ENCODE results near the gene RAB3GAP1.

Gene RAB3GAP1

DNA sequence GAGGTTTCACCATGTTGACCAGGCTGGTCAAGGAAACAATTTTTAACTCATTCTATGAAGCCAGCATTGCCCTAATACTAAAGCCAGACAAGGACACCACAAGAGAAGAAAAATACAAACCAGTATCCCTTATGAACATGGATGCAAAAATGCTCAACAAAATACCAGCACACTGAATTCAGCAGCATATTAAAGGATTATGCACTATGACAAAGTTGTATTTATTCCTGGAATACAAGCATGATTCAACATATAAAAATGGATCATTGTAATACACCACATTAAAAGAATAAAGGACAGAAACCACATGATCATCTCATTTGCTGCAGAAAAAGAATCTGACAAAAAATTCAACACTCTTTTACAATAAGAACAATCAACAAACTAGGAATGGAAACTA lies 138.7 kb downstream of the RAB3GAP1 start:
- TF ChIP-seq, protein P1, sequence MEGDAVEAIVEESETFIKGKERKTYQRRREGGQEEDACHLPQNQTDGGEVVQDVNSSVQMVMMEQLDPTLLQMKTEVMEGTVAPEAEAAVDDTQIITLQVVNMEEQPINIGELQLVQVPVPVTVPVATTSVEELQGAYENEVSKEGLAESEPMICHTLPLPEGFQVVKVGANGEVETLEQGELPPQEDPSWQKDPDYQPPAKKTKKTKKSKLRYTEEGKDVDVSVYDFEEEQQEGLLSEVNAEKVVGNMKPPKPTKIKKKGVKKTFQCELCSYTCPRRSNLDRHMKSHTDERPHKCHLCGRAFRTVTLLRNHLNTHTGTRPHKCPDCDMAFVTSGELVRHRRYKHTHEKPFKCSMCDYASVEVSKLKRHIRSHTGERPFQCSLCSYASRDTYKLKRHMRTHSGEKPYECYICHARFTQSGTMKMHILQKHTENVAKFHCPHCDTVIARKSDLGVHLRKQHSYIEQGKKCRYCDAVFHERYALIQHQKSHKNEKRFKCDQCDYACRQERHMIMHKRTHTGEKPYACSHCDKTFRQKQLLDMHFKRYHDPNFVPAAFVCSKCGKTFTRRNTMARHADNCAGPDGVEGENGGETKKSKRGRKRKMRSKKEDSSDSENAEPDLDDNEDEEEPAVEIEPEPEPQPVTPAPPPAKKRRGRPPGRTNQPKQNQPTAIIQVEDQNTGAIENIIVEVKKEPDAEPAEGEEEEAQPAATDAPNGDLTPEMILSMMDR (conservative IDR thresholded peaks at IDR 0.05): no peak
- no peak for TF ChIP-seq ZFX (IDR thresholded peaks at IDR 0.05)
- no peak overlapping the region for H3K27ac ChIP-seq

DNA sequence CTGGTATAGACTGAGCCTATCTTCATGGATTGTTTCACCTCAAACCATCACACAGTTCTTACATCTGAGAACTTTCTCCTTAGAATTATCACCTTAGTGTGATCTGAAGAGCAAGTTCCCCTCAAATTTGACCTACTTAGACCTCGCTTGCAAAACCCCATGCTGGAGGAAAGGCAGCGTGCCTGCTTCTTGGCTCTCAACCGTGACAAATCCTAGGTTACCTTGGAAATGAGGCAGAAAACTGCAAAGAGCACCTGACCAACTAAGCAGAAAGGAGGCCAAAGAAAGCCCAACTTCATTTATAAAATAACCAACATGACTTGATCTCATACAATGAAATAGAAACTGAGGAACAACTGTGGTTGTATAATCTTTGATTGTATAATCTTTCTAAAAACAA lies 146.4 kb downstream of the RAB3GAP1 start:
- no peak overlapping the region for H3K27ac ChIP-seq
- TF ChIP-seq, protein P1 (conservative IDR thresholded peaks at IDR 0.05): no peak
- no peak for TF ChIP-seq ZFX (IDR thresholded peaks at IDR 0.05)

DNA sequence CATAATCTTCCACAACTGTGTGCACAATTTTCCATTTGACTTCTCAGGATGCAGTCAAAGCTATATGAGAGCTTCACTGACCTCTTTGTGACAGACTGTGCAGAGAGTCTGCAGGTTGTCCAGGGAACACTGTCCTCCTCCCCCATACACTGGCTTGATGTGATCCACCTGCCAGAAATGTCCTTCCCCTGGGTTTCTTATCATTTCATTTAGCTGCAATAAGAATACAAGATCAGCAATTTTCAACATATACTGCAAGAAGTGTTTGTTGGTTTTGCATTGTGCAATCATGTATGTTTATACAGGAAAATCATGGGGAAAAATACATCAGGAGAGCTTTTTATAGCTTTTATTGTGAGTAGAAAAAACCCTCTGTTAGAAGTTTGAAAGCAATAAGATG lies 150.7 kb downstream of the RAB3GAP1 start:
- no peak for TF ChIP-seq ZFX (IDR thresholded peaks at IDR 0.05)
- TF ChIP-seq, protein P1 (conservative IDR thresholded peaks at IDR 0.05): no peak
- H3K27ac ChIP-seq: peak overlapping the region; percentile 73; the same call in 1 of the 2 replicates

DNA sequence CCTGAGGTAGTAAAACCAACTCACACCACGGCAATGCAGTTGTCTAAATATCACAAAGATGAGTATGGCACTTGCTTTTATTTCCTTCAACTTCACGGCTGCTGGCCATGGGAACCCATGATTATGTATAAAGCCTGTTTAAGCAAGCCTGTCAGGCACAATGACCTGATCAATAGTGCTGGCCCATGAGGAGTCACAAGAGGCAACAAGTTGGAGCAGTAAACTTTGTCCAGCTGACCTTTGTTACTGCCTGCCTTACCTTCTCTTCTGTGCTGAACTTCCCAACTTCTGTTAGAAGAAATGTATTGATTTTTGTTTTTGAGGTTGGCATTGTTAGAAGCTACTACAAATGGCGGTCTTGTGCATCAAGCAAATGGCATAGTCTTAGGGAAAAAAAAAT lies 151.9 kb downstream of the RAB3GAP1 start:
- no peak for TF ChIP-seq ZFX (IDR thresholded peaks at IDR 0.05)
- TF ChIP-seq, protein P1 (conservative IDR thresholded peaks at IDR 0.05): no peak
- no peak overlapping the region for H3K27ac ChIP-seq

DNA sequence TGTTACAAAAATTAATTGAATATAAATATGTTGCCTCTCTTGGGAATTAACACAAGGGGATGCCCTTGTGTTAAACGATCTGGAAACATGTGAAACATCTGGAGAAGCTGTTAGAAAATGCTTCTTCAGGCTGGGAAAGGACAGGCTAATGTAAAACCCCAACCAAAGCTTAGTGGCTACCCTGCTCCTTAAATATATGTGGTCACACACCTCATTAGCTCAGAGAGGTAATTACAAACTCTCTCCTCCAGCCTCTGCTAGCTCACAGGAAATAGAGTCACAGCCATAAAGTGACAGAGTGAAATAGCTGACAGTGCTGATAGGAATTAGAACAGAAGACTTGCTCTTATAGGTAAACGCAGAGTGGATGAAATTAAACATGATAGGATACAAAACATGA lies 155.9 kb downstream of the RAB3GAP1 start:
- TF ChIP-seq ZFX (IDR thresholded peaks at IDR 0.05): no peak
- TF ChIP-seq, protein P1 (conservative IDR thresholded peaks at IDR 0.05): no peak
- H3K27ac ChIP-seq: no peak overlapping the region

DNA sequence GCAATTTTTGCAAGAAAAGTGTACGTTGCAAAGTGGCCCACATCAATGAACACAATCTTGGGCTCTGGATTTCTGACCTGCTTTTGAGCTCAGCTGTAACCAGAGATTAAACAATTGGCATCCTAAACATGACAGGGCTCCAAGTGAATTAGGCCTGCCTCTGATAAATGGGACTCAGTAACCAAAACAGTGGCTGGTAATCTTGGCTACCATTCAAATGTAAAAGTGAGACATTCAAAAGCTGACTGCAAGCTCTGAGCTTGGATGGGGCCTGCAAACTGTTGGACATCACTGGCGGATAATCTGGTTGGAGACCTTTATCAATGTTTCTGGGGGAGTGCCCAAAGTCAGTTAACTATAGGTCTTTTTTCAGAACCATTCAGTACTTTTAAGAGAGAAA lies 160.7 kb downstream of the RAB3GAP1 start:
- no peak overlapping the region for H3K27ac ChIP-seq
- no peak for TF ChIP-seq ZFX (IDR thresholded peaks at IDR 0.05)
- TF ChIP-seq, protein P1 (conservative IDR thresholded peaks at IDR 0.05): no peak

DNA sequence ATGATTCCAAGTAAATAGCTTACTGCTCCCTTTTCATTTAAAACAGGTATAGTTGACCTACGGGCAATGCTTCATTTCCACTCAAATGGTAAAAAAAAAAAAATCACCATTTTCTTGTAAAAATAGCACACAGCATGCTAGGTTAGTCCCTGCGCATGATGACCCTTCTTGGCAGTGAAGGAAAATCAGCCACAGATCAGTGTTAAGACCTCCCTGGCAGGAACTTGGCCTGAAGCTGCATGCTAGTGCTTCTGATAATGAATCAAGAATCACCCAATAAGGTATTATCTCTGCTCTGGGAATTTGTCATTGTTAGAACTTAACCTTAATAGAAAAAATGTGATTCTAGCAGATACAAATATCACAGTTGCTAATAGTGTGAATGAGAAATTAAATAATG lies 166.3 kb downstream of the RAB3GAP1 start:
- TF ChIP-seq ZFX (IDR thresholded peaks at IDR 0.05): no peak
- TF ChIP-seq, protein P1 (conservative IDR thresholded peaks at IDR 0.05): no peak
- H3K27ac ChIP-seq: no peak overlapping the region
